HL-60 (cell line): ENCODE measurements around the gene PRKAR1B.

Experiments used
- DNase-seq, 2 experiments: peaks; one replicate each; pipeline ENCODE4 v3.0.0-alpha.2; 2010 to 2020; ENCODE audit warnings: low read depth in 1 of 2, low spot score in 1 of 2
- H3K27ac ChIP-seq: fragments of 250-450 bp; sonication (Bioruptor Pico); replicated peaks from 2 replicates; pipeline ENCODE4 v1.5.1; 2020; ENCODE audit warnings: mild to moderate bottlenecking, moderate library complexity
- H3K27me3 ChIP-seq: fragments of 250-450 bp; sonication (Bioruptor Pico); 2 replicates; pipeline ENCODE4 v1.5.1; 2021; ENCODE audit warnings: mild to moderate bottlenecking, moderate library complexity; ENCODE audit not compliant: insufficient read depth, poor library complexity, severe bottlenecking
- H3K4me3 ChIP-seq: replicated peaks from 2 replicates; pipeline ENCODE4 v1.5.1; 2011; ENCODE audit warnings: mild to moderate bottlenecking, control low read depth, low read length; ENCODE audit not compliant: insufficient read depth
- CTCF ChIP-seq: IDR thresholded peaks from one replicate; pipeline ENCODE4 v1.5.1; 2011; ENCODE audit warnings: low read length, control low read depth, inconsistent platforms; ENCODE audit not compliant: insufficient read depth
- GABPA ChIP-seq: IDR thresholded peaks from 2 replicates; pipeline ENCODE4 v1.6.1; 2012; ENCODE audit warnings: low read depth
- POLR2AphosphoS5 ChIP-seq: IDR thresholded peaks from 2 replicates; pipeline ENCODE4 v1.6.1; 2012; ENCODE audit warnings: low read depth
- SPI1 ChIP-seq: IDR thresholded peaks from 2 replicates; pipeline ENCODE4 v1.6.1; 2012; ENCODE audit warnings: low read depth, mild to moderate bottlenecking, borderline replicate concordance
- TF ChIP-seq, protein P1 (sequence below): IDR thresholded peaks from 2 replicates; pipeline ENCODE4 v1.6.1; 2012; ENCODE audit warnings: low read depth; ENCODE audit not compliant: insufficient replicate concordance

Gene PRKAR1B

DNA sequence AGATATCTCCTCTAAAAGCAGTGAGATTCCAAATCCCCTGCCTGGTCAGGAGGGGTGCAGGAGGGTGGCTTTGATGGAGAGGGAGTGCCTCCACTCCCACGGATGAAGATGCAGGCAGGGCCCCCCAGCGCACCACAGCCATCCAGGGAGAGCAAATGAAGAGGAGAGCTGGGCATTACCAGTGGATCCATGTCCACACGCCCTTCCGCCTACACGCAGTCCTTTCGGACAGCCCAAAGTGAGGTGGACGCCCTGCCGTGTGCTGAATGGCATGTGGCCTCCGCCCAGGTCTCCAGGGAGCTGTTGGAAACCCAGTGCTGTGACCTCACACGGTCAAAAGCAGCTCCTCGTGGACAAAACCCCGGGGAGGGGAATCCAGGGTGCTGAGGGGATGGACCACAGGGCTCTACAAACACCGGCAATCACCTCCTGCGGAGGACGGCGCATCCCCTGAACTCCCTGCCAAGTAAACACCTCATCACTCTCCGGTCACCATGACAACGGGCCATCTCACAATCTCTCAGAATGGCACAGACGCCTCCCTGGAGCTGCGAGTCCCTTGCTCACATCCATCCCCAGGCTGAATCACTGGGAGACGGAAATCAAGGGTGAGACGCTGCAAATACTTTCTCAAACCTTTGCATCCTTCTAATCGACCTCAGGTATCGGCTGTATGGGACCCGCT, 35.6 kb downstream of the PRKAR1B start:
- no peaks in the 10 kb centered on the region for H3K27me3 ChIP-seq
- H3K4me3 ChIP-seq, result no peak overlapping the region
- no peak overlapping the region for H3K27ac ChIP-seq
- TF ChIP-seq GABPA, result no peak
- TF ChIP-seq POLR2AphosphoS5, result no peak
- no peak for TF ChIP-seq CTCF
- TF ChIP-seq SPI1, result no peak
- TF ChIP-seq, protein P1, sequence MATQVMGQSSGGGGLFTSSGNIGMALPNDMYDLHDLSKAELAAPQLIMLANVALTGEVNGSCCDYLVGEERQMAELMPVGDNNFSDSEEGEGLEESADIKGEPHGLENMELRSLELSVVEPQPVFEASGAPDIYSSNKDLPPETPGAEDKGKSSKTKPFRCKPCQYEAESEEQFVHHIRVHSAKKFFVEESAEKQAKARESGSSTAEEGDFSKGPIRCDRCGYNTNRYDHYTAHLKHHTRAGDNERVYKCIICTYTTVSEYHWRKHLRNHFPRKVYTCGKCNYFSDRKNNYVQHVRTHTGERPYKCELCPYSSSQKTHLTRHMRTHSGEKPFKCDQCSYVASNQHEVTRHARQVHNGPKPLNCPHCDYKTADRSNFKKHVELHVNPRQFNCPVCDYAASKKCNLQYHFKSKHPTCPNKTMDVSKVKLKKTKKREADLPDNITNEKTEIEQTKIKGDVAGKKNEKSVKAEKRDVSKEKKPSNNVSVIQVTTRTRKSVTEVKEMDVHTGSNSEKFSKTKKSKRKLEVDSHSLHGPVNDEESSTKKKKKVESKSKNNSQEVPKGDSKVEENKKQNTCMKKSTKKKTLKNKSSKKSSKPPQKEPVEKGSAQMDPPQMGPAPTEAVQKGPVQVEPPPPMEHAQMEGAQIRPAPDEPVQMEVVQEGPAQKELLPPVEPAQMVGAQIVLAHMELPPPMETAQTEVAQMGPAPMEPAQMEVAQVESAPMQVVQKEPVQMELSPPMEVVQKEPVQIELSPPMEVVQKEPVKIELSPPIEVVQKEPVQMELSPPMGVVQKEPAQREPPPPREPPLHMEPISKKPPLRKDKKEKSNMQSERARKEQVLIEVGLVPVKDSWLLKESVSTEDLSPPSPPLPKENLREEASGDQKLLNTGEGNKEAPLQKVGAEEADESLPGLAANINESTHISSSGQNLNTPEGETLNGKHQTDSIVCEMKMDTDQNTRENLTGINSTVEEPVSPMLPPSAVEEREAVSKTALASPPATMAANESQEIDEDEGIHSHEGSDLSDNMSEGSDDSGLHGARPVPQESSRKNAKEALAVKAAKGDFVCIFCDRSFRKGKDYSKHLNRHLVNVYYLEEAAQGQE, result no peak
- DNase-seq, result no peak

GRCh38 chr7:690478-691360, 36.4 kb downstream of the PRKAR1B start:
- DNase-seq, result no peak
- no peak overlapping the region for H3K4me3 ChIP-seq
- no peak for TF ChIP-seq CTCF
- TF ChIP-seq GABPA, result no peak
- TF ChIP-seq, protein P1, result no peak
- TF ChIP-seq POLR2AphosphoS5, result no peak
- TF ChIP-seq SPI1, result no peak
- no peaks in the 10 kb centered on the region for H3K27me3 ChIP-seq
- no peak overlapping the region for H3K27ac ChIP-seq

GRCh38 chr7:685540-685939, 41.5 kb downstream of the PRKAR1B start:
- Histone ChIP-seq H3K27ac (no peak overlapping the region), H3K27me3 (no peaks in the 10 kb centered on the region), H3K4me3 (no peak overlapping the region)
- TF ChIP-seq SPI1, result no peak
- no peak for TF ChIP-seq POLR2AphosphoS5
- TF ChIP-seq GABPA, result no peak
- TF ChIP-seq, protein P1, result no peak
- no peak for TF ChIP-seq CTCF
- DNase-seq, result no peak
